Tibial artery (tissue), 4 donors: Measurements from ENCODE around the gene BDNF.

Experiments
- DNase-seq, 2 donors: peaks; one replicate each; pipeline ENCODE4 v3.0.0-alpha.2; 2019
- H3K27ac ChIP-seq, 2 donors: fragments of 200-600 bp; sonication (generic) in 1 of 2; 1 replicate in 1 of 2; 2 replicates in 1 of 2; pipeline ENCODE4 v1.5.1; 2018 to 2019; ENCODE audit warnings: mild to moderate bottlenecking in 1 of 2
- H3K27me3 ChIP-seq, 2 donors: fragments of 200-600 bp; sonication (generic) in 1 of 2; one replicate each; pipeline versions ENCODE4 v1.5.1 to v1.6.0; 2016 to 2019
- H3K36me3 ChIP-seq, 3 donors: fragments of 200-600 bp; sonication (generic) in 2 of 3; one replicate each; pipeline ENCODE4 v1.5.1; 2016 to 2019; ENCODE audit warnings: mild to moderate bottlenecking in 2 of 3
- H3K4me1 ChIP-seq, 4 donors: fragments of 200-600 bp; sonication (generic) in 2 of 4; 1 replicate in 3 of 4; 2 replicates in 1 of 4; pipeline ENCODE4 v1.5.1; 2016 to 2019
- H3K4me3 ChIP-seq, 2 donors: fragments of 200-600 bp; sonication (generic) in 1 of 2; 1 replicate in 1 of 2; 2 replicates in 1 of 2; pipeline ENCODE4 v1.5.1; 2018 to 2019; ENCODE audit warnings: mild to moderate bottlenecking in 2 of 2
- H3K9me3 ChIP-seq, 3 donors: fragments of 200-600 bp; sonication (generic) in 1 of 3; one replicate each; pipeline ENCODE4 v1.5.1; 2016 to 2019
- intact Hi-C: fragments of 100-400 bp; cut with DNase I; formaldehyde crosslinking; loops from one replicate; pipeline ENCODE4 v1.15.0; 2023; ENCODE audit warnings: low total_unique reads
- TF ChIP-seq, protein P1 (sequence below), 2 experiments: fragments of 200-600 bp in 1 of 2; fragments of 450-650 bp in 1 of 2; IDR thresholded peaks; one replicate each; pipeline ENCODE4 v1.5.1; 2017 to 2019; ENCODE audit warnings: antibody characterized with exemption in 2 of 2, mild to moderate bottlenecking in 1 of 2, moderate library complexity in 1 of 2

The BDNF gene

DNA sequence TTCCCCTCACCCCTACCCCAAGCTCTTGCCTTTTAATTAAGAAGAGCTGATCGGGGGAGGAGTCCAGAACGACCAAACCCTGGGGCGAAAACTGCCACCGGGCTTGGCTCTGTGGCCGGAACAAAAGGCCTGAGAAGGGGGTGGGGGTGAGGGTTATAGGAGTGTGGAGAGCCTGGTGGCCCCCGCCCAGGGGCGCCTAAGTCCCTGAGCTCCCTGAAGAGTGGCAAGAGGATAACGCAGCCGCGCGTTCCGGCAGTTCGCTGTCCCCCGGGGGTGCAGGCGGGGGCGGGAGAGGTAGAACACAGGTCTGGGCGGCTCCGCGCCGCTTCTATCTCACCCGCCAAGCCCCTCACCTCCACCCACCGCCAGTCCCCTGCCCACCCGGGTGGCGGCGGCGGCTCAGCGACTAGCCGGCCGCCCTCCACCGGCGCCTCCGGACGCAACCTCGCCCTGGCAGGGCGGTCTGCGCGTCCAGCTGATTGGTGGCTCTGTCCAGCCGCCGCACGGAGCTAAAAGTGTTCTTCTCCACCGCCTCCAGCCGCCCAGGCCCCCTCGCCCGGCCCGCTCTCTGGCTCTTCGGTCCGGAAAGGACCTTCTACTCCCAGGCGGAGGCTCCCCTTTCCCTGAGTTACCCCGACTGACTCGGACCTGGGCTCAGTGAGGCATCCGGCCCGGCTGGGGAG is 18.7 kb upstream of the BDNF start:
- Histone ChIP-seq H3K4me3 (peak overlapping the region; percentile 57 to 58), H3K4me1 (peaks cover 0 to 44% (median 36%) of the 10 kb centered on the region in 4 donors), H3K9me3 (no peaks in the 10 kb centered on the region), H3K36me3 (no peaks in the 10 kb centered on the region), H3K27me3 (peaks cover 0 to 51% of the 10 kb centered on the region in 2 donors), H3K27ac (peak overlapping the region; percentile 60 to 72)
- intact Hi-C loops = no loop called here
- peak in 1 of 2 donors; percentile 65 for DNase-seq
- TF ChIP-seq, protein P1, sequence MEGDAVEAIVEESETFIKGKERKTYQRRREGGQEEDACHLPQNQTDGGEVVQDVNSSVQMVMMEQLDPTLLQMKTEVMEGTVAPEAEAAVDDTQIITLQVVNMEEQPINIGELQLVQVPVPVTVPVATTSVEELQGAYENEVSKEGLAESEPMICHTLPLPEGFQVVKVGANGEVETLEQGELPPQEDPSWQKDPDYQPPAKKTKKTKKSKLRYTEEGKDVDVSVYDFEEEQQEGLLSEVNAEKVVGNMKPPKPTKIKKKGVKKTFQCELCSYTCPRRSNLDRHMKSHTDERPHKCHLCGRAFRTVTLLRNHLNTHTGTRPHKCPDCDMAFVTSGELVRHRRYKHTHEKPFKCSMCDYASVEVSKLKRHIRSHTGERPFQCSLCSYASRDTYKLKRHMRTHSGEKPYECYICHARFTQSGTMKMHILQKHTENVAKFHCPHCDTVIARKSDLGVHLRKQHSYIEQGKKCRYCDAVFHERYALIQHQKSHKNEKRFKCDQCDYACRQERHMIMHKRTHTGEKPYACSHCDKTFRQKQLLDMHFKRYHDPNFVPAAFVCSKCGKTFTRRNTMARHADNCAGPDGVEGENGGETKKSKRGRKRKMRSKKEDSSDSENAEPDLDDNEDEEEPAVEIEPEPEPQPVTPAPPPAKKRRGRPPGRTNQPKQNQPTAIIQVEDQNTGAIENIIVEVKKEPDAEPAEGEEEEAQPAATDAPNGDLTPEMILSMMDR (IDR thresholded peaks at IDR 0.05) = no peak

DNA sequence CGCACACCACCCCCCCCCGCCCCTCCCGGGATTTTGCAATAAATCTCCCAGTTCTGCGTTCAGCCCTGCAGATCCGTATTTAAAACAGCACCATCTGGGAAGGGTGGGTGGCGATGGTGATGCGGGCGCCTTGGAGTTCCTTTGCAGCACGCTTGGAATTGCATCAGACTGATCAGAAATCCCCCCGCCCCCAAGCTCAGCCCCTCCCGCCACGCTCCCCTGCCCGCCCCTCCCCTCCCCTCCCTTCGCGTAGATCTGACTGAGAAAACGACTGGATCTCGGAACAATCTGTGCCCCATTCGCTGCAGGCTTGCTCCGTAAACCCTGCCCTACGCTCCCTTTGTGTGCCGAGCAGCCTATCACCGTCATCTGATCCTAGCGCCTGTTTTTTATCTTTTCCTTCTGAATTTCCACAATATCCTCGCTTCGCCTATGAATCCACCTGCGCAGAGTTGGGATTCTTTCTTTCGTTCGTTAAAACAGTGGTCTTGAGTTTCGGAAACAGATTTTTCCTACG is 18.1 kb upstream of the BDNF start:
- no peaks in the 10 kb centered on the region for H3K36me3 ChIP-seq
- TF ChIP-seq, protein P1 (IDR thresholded peaks at IDR 0.05) = no peak
- intact Hi-C loops = no loop called here
- peak in 1 of 2 donors; percentile 70 for DNase-seq
- H3K4me1 ChIP-seq = peaks cover 0 to 44% (median 36%) of the 10 kb centered on the region in 4 donors
- H3K4me3 ChIP-seq = peak overlapping the region; percentile 57 to 58
- H3K27me3 ChIP-seq = peaks cover 0 to 50% of the 10 kb centered on the region in 2 donors
- no peaks in the 10 kb centered on the region for H3K9me3 ChIP-seq
- peak overlapping the region; percentile 60 to 72 for H3K27ac ChIP-seq

- peaks cover 0 to 50% of the 10 kb centered on the region in 2 donors for H3K27me3 ChIP-seq
- intact Hi-C loops = no loop called here
- H3K4me3 ChIP-seq = peak overlapping the region; percentile 57 to 58
Observed at GRCh38 chr11:27717801-27718229, 17.6 kb upstream of the BDNF start.

GRCh38 chr11:27717377-27717776 is 17.1 kb upstream of the BDNF start:
- no peak overlapping the region for H3K4me3 ChIP-seq
- H3K27me3 ChIP-seq = peaks cover 0 to 49% of the 10 kb centered on the region in 2 donors
- TF ChIP-seq, protein P1 (IDR thresholded peaks at IDR 0.05) = peak in 1 of 2 experiments; percentile 10
- intact Hi-C loops = no loop called here
- H3K4me1 ChIP-seq = peaks cover 0 to 36% (median 29%) of the 10 kb centered on the region in 4 donors
- H3K27ac ChIP-seq = no peak overlapping the region
- no peak for DNase-seq
- no peaks in the 10 kb centered on the region for H3K9me3 ChIP-seq
- no peaks in the 10 kb centered on the region for H3K36me3 ChIP-seq

More at GRCh38 chr11:27717801-27718229, 17.6 kb upstream of the BDNF start:
- DNase-seq = no peak
- H3K27ac ChIP-seq = peak overlapping the region in 1 of 2 donors; percentile 39
- H3K4me1 ChIP-seq = peaks cover 0 to 41% (median 33%) of the 10 kb centered on the region in 4 donors
- TF ChIP-seq, protein P1 (IDR thresholded peaks at IDR 0.05) = no peak
- H3K9me3 ChIP-seq = no peaks in the 10 kb centered on the region
- no peaks in the 10 kb centered on the region for H3K36me3 ChIP-seq

DNA sequence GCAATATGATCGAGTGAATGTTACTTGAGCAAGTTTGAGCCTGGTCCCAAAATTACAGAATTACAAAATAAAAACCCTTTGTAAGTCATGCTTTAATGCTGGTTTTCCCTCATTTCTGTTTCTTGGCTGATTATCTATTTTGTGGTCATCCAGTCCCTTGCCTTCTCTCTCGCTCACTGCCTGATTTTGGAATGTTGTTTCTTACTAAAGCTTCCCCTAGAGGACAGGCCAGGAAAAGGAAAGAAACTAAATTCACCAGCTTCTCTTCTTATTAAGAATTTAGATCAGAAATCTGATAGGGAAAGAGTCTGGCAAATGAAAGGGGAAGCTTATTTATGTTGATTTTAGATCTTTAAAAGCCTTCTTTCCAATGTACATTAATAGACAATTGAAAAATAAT is 16.6 kb upstream of the BDNF start:
- peaks cover 0 to 31% (median 24%) of the 10 kb centered on the region in 4 donors for H3K4me1 ChIP-seq
- no peaks in the 10 kb centered on the region for H3K9me3 ChIP-seq
- peaks cover 0 to 44% of the 10 kb centered on the region in 2 donors for H3K27me3 ChIP-seq
- H3K4me3 ChIP-seq = no peak overlapping the region
- no peak overlapping the region for H3K27ac ChIP-seq
- no peak for DNase-seq
- no peaks in the 10 kb centered on the region for H3K36me3 ChIP-seq
- intact Hi-C loops = no loop called here
- TF ChIP-seq, protein P1 (IDR thresholded peaks at IDR 0.05) = no peak
